Activated T-helper 17 cell treated with anti-CD3 and anti-CD28 coated beads, Interleukin-2, amount 50 U/mL, for 72 hours (primary cell): ENCODE data around the gene IQCE. TPM values are rescaled to one million over a fixed set of nuclear protein-coding genes. Genes with fewer than 3 reads are reported as not detected.
A peak's percentile ranks its signal among the peaks of the same experiment; 100 is the strongest.
"Not testable (repeated sequence)": the region's sequence is repeated elsewhere in the genome, so short reads cannot be mapped to it uniquely, and the experiment has no call there.

ENCODE experiments used
- ATAC-seq: fragments of 150-1000 bp; cut with Tn5 transposase; replicated peaks from 2 replicates; pipeline ENCODE4 v1.10.0; 2021; ENCODE audit warnings: mild to moderate bottlenecking, moderate library complexity
- H3K27ac Mint-ChIP-seq: one replicate; pipeline ENCODE4 v1.8.0; 2022; ENCODE audit warnings: mixed read lengths
- H3K27me3 Mint-ChIP-seq: one replicate; pipeline ENCODE4 v1.8.0; 2022; ENCODE audit warnings: mixed read lengths
- H3K36me3 Mint-ChIP-seq: one replicate; pipeline ENCODE4 v1.8.0; 2022; ENCODE audit warnings: low read depth, mild to moderate bottlenecking, mixed read lengths
- H3K4me1 Mint-ChIP-seq: one replicate; pipeline ENCODE4 v1.8.0; 2022; ENCODE audit warnings: mixed read lengths
- H3K4me3 Mint-ChIP-seq: one replicate; pipeline ENCODE4 v1.8.0; 2022; ENCODE audit warnings: mild to moderate bottlenecking, mixed read lengths
- H3K9me3 Mint-ChIP-seq: one replicate; pipeline ENCODE4 v1.8.0; 2022; ENCODE audit warnings: mixed read lengths
- total RNA-seq, 2 donors: library from RNA; stranded (reverse); gene quantifications; one replicate each; pipeline ENCODE4 v1.2.3, GENCODE V29; 2022

Gene IQCE
- total RNA-seq, 2 donors from 2014 or later: 11.2 to 15.3 TPM

DNA sequence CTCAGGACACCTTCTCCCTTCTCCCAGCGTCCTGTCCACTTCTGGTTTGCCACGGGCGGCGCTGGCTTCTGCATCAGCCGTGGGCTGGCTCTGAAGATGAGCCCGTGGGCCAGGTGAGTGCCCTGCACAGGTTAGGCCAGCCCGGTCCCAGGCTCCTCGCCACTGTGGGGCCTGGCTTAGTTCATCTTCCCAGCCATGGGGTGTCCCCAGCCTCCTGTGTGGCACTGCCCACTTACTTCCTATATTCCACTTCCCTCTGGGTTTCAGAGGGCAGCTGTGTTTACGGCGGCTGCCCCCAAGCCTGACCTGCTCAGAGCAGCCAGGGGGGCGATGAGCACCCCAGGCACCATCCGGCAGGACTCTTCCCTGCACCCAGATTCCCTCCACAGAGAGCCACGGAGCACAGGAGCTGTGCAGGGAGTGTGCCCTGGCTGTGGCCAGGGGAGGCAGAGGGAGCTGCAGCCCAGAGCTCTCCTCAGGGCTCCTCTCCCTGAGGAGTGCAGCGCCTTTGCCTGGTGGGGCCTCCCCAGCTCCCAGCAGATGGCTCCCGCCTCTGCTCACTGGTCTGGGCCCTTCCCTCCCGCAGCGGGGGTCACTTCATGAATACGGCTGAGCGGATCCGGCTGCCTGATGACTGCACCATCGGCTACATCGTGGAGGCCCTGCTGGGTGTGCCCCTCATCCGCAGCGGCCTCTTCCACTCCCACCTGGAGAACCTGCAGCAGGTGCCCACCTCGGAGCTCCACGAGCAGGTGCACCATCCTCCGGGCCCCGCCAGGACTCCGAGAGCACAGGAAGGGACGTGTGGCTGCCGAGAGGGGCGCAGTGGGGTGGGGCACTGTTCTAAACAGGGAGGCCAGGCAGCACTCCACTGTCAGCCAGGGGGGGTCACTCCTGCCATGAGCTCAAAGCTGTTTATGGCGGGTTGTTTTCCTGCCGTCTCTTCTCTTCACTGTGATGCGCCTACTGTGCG is 32.8 kb upstream of the IQCE start:
- Mint-ChIP-seq H3K27ac (no peak overlapping the region), H3K36me3 (peaks cover 41% of the 10 kb centered on the region), H3K9me3 (no peaks in the 10 kb centered on the region), H3K4me3 (peak overlapping the region; percentile 16), H3K27me3 (no peaks in the 10 kb centered on the region), H3K4me1 (peaks cover 20% of the 10 kb centered on the region)
- ATAC-seq: no peak

DNA sequence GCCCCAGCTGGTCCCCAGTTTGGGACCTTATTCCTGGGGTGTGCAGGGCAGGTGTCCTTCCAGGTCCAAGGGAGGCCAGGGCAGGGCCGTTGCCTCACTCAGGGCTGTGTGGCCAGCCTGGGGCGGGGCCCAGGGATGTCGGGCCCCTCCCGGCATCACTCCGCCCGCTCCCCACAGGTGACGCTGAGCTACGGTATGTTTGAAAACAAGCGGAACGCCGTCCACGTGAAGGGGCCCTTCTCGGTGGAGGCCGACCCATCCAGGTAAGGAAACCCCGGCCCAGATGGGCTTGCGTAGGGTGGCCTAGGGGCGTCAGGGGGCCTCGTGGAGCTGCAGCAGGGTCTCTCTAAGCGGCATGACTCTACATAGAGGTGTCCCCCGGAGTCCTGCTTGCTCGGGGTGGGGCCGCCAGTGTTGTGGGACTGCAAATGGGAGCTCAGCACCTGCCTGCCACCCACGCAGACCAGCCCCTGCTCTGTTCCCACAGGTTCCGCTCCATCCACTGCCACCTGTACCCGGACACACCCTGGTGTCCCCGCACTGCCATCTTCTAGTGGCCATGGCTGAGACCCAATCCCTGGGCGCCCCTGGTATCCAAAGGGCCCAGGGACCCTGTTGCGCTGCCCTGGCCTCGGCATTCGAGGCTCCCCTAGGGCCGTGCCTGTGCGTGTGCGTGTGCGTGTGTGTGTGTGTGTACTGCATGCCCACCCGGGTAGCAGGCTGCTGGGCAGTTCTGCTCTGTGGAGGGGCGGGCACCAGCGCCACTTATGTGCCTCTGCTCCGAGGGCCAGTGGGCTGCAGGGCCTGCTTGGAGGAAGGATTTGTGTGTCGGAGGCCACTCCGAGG is 31.9 kb upstream of the IQCE start:
- H3K4me3 Mint-ChIP-seq: peak overlapping the region; percentile 74
- no peak for ATAC-seq
- no peak overlapping the region for H3K27ac Mint-ChIP-seq
- no peaks in the 10 kb centered on the region for H3K9me3 Mint-ChIP-seq
- no peaks in the 10 kb centered on the region for H3K27me3 Mint-ChIP-seq
- H3K4me1 Mint-ChIP-seq: peaks cover 20% of the 10 kb centered on the region
- peaks cover 36% of the 10 kb centered on the region for H3K36me3 Mint-ChIP-seq

DNA sequence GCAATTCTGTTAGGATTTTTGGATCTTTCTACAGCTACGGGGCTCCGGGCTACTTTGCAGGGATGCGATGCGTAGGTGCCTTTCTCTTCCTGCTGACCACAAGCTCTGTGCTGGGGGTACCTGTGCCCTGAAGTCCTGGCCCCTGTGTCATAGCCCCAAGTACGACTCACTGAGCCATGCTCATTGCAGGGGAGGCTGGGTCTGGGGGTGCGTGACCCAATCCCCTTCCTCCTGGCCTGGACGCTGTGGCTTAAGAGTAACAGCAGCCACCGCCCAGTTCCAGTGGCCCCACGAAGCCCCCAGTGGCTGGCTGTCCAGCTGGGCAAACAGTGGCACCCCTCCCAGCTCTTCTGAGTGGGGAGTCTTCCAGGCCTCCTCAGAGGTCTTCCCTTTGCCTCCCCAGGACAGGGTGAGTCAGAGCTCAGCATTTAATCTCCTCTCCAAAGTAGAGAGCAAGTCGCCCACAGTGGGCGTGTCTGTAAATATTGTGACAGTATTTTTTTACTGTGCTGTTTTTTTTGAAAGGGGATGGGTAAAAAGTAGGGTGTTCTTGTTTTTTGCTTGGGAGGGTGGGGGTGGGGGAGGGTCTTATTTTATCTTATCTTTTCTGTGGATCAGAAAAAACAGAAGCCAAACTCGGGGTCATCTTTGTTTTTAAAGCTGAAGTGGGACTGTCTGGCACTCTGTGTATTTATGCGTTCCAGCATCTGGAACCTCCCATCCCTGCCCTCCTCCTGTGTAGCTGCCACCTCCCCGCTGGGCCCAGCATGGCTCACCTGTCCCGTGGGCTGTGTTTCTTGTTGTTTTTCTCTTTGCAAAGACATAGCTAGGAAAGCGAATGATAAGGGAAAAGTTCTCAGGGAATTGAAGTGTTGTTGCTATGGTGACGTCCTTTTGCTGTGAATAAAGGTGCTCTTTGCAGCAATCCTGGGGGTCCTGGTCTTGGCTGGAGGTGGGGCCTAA is 31.0 kb upstream of the IQCE start:
- ATAC-seq: peak; percentile 22
- Mint-ChIP-seq H3K4me3 (peak overlapping the region; percentile 74), H3K4me1 (peaks cover 18% of the 10 kb centered on the region), H3K36me3 (peaks cover 30% of the 10 kb centered on the region), H3K27ac (peak overlapping the region; percentile 70), H3K27me3 (no peaks in the 10 kb centered on the region), H3K9me3 (no peaks in the 10 kb centered on the region)

DNA sequence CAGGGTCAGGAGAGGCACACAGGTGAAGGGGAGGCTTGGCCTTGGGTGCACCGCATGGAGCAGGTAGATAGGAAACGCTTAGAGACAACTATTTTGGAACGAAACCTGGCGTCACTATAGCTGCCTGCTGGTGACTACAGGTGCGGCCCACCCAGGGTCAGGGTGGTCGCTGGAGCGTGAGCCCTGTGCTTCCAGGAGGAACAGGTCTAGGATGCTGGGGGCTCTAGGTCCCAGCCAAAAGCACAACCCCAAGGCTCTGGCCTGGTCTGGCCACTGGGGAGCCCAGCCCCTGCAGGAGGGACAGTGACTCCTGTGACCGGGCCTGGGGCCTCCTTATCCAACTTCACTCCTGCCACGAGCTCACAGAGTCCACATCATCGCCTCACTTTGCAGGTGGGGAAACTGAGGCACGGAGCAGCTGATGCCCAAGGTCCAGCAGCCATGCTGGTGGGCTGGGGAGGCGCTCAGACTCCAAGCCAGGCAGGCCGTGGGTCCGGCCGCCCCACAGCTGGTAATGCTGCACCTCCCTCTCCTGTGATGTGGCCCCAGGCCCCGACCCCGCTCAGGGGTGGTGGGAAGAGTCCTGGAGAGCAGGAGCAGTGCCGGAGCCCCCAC is 30.2 kb upstream of the IQCE start:
- Mint-ChIP-seq H3K27me3 (no peaks in the 10 kb centered on the region), H3K27ac (peak overlapping the region; percentile 70), H3K9me3 (no peaks in the 10 kb centered on the region), H3K4me1 (peaks cover 14% of the 10 kb centered on the region), H3K36me3 (peaks cover 24% of the 10 kb centered on the region), H3K4me3 (peak overlapping the region; percentile 74)
- no peak for ATAC-seq

DNA sequence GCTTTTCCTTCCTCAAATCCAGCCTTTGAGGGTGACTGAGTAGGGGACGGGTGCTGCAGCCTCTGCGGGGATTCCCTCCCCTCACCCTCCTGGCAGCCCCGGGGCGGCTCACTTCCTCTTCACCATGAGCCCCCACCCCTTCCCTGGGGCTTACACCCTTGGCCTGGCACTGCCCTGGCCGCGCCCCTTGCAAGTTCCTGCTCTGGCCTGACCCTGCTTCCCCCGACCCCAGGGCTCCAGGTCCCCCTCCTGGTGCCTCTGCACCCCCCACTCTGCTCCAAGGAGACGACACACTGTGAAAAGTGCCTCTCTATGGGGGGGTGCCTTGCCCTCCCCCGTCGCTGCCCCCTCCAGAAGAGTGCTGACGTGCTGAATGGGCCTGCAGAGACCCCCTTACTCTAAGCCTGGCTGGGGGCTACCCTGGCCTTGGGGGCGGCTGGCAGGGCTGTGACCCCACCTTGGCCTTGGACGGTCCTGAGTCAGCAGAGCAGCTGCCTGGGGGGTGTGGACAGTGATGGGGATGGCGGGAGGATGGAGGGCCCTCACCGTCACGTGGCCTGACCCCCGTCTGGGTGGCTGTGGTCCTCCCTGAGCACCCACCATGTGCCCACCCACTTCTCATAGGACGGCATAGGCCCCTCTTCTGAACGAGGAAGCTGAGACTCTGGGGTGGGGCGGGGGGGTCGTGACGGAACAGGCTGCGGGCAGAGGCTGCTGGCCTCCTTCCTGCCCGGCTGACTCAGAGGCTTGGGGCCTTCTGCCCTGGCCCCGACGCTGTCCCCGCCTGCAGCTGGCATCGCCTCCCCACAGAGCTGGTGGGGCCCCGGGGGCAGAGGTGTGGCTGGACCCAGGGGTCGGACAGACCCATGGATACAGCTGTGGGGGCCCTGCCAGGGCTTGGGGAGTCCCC is 29.4 kb upstream of the IQCE start:
- ATAC-seq: peak; percentile 78
- peak overlapping the region; percentile 74 for H3K4me3 Mint-ChIP-seq
- no peaks in the 10 kb centered on the region for H3K9me3 Mint-ChIP-seq
- no peaks in the 10 kb centered on the region for H3K27me3 Mint-ChIP-seq
- peak overlapping the region; percentile 93 for H3K27ac Mint-ChIP-seq
- H3K36me3 Mint-ChIP-seq: peaks cover 24% of the 10 kb centered on the region
- H3K4me1 Mint-ChIP-seq: peaks cover 14% of the 10 kb centered on the region

DNA sequence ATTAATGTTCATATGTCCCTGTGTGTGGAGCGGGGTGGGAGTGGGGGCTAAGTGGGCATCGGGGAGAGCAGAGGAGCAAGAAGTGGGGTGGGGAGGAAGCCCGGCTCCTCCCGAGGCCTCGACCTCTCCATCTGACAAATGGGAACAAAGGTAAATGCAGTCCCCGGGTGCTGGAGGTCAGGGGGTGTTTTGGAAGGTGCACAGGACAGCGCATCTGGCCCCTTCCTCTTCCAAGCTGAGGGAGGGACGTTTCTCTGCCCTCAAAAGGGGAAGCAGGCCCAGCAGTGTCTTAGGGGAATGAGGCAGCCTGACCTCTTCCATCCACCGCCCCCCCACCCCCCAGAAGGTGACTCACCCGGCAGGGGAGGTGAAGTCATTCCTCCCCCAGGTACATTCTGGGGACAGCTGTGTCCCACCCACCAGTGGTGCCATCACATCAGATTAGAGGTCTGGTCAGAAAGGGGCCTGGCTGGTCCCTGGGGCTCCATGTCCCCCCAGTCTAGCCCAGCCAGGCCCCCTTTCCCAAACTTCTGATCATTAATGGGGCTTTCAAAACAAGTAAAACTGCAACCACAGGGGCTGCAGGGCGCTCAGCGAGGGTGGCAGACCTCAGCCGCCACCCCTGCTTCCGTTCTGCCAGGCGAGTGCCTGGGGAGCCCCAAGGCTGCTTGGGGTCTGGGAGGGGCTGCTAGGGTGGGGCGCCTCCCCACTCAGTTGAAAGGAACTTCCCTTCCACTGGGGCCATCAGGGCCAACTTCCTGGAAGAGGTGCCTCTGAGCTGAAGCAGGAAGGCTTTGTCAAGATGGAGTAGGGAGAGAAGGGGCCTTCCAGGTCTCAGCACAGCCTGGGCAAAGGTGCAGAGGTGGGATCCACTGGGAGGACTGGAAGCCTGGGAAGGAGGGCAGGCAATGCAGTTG is 28.4 kb upstream of the IQCE start:
- H3K4me3 Mint-ChIP-seq: peak overlapping the region; percentile 74
- no peaks in the 10 kb centered on the region for H3K27me3 Mint-ChIP-seq
- no peaks in the 10 kb centered on the region for H3K9me3 Mint-ChIP-seq
- H3K4me1 Mint-ChIP-seq: peaks cover 14% of the 10 kb centered on the region
- ATAC-seq: peak; percentile 71
- H3K36me3 Mint-ChIP-seq: peaks cover 24% of the 10 kb centered on the region
- H3K27ac Mint-ChIP-seq: peak overlapping the region; percentile 93

DNA sequence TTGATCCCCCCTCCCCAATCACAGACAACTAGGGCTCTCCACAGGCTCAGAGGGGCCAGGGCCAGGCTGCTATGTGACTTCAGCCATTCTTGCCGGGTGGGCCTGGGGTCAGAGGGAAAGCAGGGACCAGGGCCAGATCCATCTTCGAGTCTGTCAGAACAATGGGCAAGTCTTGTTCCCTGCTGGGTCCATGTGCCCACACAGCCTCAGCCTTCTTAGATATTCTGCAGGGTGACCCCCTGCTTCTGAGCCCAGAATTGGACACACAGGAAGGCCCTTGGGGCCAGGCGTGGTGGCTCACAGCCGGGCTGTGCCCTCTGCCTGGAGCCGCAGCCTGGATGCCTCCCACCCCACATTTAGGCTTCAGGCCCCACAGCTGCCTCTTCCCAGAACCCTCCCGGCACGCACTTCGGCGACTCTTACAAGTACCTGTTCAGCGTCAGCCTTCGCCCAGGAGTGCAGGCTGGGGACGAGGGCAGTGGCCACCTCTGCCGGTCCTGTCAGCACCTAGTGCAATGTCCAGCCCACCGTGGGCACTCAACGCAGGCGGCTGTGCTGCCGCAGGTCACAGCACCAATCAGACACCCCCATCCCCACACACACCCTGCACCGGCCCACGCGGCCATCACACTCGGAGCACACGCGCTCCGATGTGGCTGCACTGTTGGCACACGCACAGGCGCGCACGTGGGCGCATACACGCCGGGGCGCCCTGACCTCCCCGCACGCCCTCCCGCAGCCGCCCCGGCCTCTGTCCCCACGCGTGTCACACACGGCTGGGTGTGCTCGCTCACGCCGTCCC is 27.6 kb upstream of the IQCE start:
- peaks cover 17% of the 10 kb centered on the region for H3K36me3 Mint-ChIP-seq
- not testable (repeated sequence) for H3K27me3 Mint-ChIP-seq, H3K9me3 Mint-ChIP-seq, ATAC-seq
- peak overlapping the region; percentile 74 for H3K4me3 Mint-ChIP-seq
- peak overlapping the region; percentile 93 for H3K27ac Mint-ChIP-seq
- peaks cover 14% of the 10 kb centered on the region for H3K4me1 Mint-ChIP-seq

DNA sequence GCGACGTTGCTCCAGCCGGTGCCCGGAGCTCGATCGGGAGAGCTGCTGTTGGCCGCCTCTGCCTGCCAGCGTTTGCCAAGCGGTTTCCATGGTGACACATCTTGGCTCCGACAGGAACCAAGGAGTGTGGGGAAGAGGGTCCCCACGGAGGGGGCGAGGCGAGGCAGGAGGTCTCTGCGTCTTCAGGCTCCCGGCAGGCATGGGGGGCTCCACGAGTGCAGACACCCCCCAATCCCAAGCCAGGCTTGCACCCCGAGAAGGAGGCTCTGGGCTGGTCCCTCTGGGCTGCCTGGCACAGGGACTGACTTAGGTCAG is 27.0 kb upstream of the IQCE start:
- Mint-ChIP-seq H3K36me3 (peaks cover 13% of the 10 kb centered on the region), H3K27ac (peak overlapping the region; percentile 41), H3K4me1 (peaks cover 14% of the 10 kb centered on the region)
- not testable (repeated sequence) for H3K9me3 Mint-ChIP-seq, H3K4me3 Mint-ChIP-seq, ATAC-seq, H3K27me3 Mint-ChIP-seq

DNA sequence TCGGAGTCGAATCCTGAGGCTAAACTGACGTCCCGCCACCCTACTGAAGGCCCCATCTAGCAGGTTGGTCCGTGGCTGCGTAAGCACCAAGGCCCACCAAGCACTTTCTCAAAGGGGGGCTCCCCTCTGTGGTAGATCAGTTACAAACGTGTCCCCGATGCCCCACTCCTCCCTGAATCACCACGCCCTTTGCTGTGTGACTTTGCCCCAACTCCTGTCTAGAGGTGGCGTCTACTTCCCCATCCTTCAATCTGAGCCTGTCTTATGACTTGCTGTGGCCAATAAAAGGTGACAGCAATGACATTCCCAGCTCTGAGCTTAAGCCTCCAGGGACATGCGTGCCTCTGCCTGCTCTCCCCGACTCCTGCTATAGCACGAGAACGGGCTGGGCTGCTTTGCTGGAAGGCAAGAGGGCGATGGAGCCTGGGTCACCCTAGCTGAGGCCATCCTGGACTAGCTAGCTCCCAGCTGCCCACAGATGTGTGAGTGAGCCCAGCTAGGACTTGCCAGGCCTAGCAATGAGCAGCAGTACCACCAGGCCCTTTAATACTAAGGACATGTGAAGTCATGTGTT is 26.5 kb upstream of the IQCE start:
- Mint-ChIP-seq H3K4me1 (peaks cover 14% of the 10 kb centered on the region), H3K27ac (peak overlapping the region; percentile 41), H3K36me3 (peaks cover 12% of the 10 kb centered on the region)
- not testable (repeated sequence) for H3K4me3 Mint-ChIP-seq, ATAC-seq, H3K27me3 Mint-ChIP-seq, H3K9me3 Mint-ChIP-seq

DNA sequence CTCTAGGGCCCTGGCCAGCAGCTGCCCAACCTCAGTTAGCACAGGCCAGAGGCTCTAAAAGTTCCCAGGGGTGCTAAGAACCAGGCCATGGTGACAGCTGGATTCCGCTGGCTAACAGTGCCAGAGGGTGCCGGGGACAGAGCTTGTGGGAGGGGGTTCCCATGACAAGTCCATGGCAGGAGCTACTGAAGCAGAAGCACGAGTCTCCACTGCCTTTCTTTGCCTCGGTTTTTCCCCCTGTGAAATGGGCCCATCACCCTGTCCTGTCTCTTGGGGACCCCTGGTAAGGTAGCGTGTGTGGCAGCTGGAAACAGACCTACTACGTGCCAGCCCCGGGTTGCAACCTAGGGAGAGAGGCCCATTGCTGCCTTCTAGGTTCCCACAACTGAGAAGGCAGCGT is 26.0 kb upstream of the IQCE start:
- H3K36me3 Mint-ChIP-seq, H3K4me3 Mint-ChIP-seq, ATAC-seq, H3K27me3 Mint-ChIP-seq, H3K9me3 Mint-ChIP-seq, H3K27ac Mint-ChIP-seq: not testable (repeated sequence)
- H3K4me1 Mint-ChIP-seq: peaks cover 10% of the 10 kb centered on the region

DNA sequence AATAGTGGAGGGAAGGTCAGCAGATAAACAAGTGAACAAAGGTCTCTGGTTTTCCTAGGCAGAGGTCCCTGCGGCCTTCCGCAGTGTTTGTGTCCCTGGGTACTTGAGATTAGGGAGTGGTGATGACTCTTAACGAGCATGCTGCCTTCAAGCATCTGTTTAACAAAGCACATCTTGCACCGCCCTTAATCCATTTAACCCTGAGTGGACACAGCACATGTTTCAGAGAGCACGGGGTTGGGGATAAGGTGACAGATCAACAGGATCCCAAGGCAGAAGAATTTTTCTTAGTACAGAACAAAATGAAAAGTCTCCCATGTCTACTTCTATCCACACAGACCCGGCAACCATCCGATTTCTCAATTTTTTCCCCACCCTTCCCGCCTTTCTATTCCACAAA is 25.2 kb upstream of the IQCE start:
- not testable (repeated sequence) for H3K27ac Mint-ChIP-seq, H3K36me3 Mint-ChIP-seq, H3K27me3 Mint-ChIP-seq, ATAC-seq, H3K9me3 Mint-ChIP-seq, H3K4me3 Mint-ChIP-seq, H3K4me1 Mint-ChIP-seq
